Measurements from ENCODE around the gene GLO1.
A peak's percentile ranks its signal among the peaks of the same experiment; 100 is the strongest.
"Not testable (repeated sequence)": the region's sequence is repeated elsewhere in the genome, so short reads cannot be mapped to it uniquely, and the experiment has no call there.

Gene GLO1

GRCh38 chr6:38703949-38704590, 1.1 kb upstream of the GLO1 start:
- FAIRE-seq: no peak

DNA sequence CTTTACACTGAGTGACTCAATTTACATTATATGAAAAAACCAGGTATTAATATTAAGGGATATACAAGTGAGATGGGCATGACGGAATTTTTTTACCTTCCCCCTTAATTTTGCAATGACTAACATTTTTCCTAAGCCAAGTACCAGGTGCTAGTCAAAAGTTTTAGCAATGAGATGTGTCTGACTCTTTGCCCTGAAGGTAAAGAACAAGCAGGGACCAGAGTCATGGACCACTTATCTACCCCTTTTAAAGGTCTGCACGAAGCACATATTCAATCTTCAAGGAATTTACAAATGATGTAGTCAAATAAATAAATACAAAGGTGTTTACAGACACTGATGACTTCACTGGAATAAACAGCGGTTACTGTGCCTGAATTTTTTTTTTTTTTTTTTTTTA, 1.4 kb downstream of the GLO1 start:
- no peak for FAIRE-seq

DNA sequence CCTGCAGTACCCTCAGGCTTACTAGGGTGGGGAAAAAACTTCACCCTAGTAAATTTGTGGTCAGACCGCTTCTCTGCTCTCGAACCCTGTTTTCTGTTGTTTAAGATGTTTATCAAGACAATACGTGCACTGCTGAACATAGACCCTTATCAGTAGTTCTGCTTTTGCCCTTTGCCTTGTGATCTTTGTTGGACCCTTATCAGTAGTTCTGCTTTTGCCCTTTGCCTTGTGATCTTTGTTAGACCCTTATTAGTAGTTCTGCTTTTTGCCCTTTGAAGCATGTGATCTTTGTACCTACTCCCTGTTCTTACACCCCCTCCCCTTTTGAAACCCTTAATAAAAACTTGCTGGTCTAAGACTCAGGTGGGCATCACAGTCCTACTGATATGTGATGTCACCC, 3.2 kb downstream of the GLO1 start:
- not testable (repeated sequence) for FAIRE-seq

DNA sequence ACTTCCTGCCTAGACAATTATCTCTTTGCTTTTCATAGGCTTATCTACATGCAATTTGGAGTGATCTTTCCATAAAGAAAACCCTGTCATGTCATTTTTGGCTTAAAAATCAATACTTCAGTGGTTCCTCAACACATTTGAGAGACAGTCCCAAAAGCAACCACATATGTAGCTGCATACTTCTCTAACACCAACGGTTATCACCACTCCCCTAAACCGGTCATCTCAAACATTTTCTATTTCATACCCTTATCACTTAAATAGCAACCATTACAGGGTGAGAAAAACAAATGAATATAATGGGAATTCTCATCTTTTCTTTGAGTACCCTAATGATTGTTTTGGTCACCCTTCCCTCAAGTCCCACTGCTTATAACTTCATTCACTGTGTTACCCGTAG, 5.1 kb downstream of the GLO1 start:
- no peak for FAIRE-seq

- FAIRE-seq: no peak
These were observed 6.6 kb downstream of the GLO1 start for GRCh38 chr6:38696345-38696744.

- FAIRE-seq: no peak
These were observed 7.0 kb downstream of the GLO1 start for GRCh38 chr6:38695933-38696332.

- no peak for FAIRE-seq
These were observed 7.6 kb downstream of the GLO1 start for GRCh38 chr6:38695227-38695900.

DNA sequence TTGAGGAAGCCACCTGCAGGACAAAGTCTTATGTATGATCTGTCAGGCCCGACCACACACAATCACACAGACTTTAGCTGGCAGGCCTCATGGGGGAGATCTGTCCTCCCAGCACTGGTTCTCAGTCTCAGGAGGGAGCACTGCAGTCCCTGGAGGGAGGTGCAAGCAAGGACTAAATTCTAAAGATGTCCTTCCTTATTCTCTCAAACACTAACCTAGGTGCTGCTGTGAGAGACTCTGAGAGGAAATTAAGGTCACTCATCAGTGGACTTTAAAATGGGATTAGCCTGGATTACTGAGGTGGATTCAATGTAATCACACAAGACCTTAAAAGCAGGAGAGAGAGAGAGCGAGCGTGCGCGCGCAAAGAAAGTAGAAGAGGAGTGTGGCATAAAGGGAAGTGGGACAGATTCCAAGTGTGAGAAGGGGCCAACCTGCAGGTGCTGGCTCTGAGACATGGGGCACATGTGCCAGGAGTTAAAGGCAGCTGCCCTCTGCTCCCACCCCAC, 14.3 kb downstream of the GLO1 start:
- no peak for FAIRE-seq

- no peak for FAIRE-seq
These were observed 15.4 kb downstream of the GLO1 start for GRCh38 chr6:38687549-38687948.

DNA sequence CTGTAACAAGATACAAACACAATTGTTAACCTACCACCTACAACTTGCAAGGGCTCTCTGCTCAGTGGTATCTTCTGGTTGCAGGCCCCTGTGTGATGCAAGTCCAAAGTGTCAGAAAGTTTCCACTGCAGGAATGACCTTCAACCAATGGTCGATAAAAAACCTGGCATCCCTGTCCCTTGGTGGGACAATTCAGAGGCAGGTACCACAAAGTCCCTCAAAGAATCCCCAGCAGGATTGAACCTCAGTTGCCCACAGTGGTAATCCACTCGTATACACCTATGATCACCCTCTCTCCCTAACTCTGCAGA, 15.9 kb downstream of the GLO1 start:
- no peak for FAIRE-seq

DNA sequence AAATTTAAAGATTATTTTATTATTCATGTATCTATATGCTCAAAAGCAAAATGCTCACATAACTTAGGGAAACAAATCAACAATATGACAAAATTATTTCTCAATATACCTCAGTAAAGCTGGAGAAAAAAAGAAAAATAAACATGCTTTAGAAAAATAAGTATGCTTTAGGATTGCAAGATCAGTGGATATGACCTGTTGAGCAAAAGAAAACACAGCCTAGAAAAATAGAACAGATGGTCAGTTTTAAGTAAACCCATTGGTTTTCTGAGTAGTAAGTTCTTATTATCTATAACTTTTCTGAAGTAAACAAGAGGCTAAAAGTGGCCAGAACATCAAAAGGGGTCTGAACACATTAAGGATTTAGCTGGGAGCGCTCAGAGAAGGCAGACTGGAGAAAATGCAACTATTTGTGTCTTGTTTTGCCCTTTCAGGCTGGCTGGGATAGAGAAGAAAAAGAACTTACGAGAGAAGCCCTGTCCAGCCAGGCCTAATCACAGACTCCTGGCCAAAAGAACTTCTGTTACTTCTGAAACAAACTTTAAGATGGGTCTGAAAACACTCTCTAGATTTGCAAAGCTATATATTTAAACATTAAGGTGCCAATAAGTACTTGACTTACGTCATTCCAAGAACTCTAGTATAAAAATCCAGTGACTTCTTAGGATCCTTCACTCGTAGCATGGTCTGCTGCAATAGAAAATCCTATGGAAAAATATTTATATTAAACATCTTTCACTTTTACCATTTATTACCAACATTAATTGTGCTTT, 16.5 kb downstream of the GLO1 start:
- FAIRE-seq: no peak

DNA sequence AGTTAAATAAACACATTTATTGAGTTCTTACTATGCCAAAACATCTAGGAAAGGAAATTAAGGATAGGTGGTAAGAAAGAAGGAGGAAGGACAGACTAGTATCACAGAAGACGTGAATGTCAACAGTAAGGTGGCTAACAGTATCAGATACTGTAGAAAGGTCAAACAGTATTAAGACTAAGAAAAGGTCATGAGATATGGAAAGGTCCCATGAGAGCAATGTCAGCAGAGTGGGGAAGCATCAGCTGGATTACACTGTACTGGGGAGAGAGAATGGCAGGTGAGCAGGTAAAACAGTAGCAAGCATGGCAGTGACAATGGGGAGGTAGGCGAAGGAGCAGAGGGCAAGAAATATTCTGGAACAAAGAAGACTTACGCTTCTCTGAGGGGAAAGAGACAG, 18.0 kb downstream of the GLO1 start:
- no peak for FAIRE-seq

GRCh38 chr6:38684237-38684636, 18.7 kb downstream of the GLO1 start:
- no peak for FAIRE-seq

GRCh38 chr6:38681850-38682249, 21.1 kb downstream of the GLO1 start:
- FAIRE-seq: no peak

GRCh38 chr6:38679668-38680067, 23.3 kb downstream of the GLO1 start:
- FAIRE-seq: no peak

DNA sequence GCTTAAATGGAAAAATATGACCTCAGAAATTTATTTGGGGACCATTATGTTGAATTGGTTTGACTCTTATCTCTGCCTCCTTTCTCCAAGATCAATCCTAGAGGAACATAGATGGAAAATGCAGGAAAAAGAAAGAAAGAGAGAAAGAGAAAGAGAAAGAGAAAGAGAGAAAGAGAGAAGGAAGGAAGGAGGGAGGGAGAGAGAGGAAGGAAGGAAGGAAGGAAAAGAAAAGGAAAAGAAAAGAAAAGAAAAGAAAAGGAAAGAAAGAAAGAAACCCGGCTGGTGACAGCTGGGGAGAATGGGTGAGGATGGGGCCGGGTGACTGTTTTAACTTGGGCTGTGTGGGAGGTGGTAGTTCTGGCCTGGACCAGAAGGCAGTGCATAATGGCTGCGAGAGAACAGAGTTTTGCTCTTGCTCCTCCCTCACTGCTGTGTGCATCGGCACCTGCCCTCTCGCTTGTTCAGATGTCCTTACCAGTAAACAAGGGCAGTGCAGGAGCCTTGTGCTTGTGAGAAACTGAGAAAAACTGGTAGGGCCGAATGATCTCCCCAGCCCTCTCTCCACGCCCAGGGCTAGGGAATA, 24.7 kb downstream of the GLO1 start:
- FAIRE-seq: no peak

DNA sequence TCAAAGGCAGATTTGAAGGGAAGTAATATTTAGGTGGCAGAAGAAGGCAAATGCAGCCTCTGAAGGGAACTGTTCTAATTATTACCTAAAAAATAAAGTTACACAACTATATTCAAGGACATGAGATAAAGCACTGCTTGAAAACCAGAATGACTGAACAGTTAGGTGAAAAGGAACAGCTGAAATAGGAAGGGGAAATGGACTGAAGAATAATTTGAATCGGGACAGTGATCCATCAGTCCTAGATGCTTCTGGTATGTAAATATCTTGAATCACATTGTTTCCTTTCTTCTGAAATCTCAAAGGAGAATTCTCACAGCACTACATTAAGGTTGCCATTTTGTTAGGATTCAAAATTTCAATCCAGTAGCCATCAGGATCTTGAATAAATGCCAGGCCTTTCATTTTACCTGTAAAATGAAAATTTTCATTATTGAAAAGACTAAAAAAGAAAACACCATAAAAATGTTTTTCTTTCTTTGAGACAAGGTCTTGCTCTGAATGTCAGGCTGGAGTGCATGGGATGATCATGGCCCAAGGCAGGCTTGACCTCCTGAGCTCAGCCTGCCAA, 25.9 kb downstream of the GLO1 start:
- FAIRE-seq: no peak

- FAIRE-seq: no peak
These were observed 26.5 kb downstream of the GLO1 start for GRCh38 chr6:38676236-38676973.

DNA sequence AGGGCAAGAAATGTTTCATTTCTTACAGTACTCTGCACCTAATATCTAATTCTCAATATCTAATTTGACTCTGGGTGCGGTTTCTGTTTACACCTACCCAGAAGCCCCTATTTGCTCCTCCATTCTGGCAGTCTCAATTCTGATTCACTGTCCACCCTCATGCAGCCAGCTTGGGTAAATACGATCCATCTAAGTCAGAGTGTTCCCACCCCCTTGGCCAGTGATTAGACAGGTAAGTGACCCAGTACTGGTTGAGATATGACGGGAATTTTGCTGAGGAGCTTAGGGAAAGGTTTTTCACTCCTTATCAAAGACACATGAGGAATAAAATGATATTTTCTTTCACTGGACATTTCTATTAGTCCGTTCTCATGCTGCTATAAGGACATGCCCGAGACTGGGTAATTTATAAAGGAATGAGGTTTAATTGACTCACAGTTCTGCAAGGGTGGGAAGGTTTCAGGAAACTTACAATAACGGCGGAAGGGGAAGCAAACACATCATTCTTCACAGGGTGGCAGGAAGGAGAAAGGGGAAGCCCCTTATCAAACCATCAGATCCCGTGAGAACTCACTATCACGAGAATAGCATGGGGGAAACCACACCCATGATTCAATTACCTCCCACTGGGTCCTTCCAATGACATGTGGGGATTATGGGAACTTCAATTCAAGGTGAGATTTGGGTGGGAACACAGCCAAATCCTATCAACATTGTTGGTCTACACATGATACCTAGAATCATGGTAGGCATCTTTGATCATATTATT, 29.4 kb downstream of the GLO1 start:
- FAIRE-seq: no peak

DNA sequence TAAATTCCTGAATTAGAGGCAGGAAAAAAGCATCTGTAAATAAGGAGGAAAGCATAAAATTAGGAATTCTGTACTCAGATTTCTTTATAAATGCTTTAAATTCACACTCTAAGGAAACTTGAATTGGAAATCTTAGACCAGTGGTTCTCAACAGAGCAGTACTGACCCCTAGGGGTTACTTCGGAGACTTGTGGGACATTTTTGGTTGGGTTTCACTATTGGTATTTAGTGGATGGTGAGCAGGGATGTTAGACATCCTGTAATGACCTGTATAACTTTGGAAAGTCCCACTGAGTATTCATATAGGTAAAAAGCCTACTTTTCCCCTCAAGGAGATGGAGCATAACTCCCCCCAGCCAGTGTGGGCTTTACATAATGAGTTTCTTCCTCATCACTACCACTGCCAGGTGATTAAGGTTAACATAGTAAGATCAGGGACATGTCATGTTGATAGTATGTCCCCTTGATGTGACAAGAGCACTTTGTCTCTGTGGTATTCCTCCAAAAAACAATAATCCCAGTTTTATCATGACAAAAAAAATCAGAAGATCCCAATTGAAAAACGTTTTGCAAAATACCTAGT, 31.0 kb downstream of the GLO1 start:
- peak; percentile 80 for FAIRE-seq

- FAIRE-seq: no peak
These were observed 44.4 kb downstream of the GLO1 start for GRCh38 chr6:38658418-38659167.

Measured in colon (tissue), 2 donors.